Spleen (tissue), 7 donors: Measurements from ENCODE around the gene ABCA3.

Source experiments
- CTCF ChIP-seq, 11 experiments: fragments of 200-600 bp in 7 of 11; fragments of 450-650 bp in 4 of 11; sonication (generic) in 4 of 11; IDR thresholded peaks in 8 of 11; conservative IDR thresholded peaks in 3 of 11; 1 replicate in 7 of 11; 2 replicates in 4 of 11; pipeline versions ENCODE4 v1.4.0 to v1.8.0; 2016 to 2021; ENCODE audit warnings: antibody characterized with exemption in 11 of 11, inconsistent platforms in 4 of 11, mild to moderate bottlenecking in 1 of 11
- POLR2A ChIP-seq, 3 donors: fragments of 450-650 bp; IDR thresholded peaks; one replicate each; pipeline ENCODE4 v1.5.1; 2017; ENCODE audit warnings: antibody characterized with exemption in 3 of 3, mild to moderate bottlenecking in 1 of 3
- donor health status: DM: no; HTN: no; CAD: no; lungs with moderate emphysema.
- donor health status: DM: no; HTN: no; CAD: no.
- donor health status: DM: no; HTN: no; CAD: no.

DNA sequence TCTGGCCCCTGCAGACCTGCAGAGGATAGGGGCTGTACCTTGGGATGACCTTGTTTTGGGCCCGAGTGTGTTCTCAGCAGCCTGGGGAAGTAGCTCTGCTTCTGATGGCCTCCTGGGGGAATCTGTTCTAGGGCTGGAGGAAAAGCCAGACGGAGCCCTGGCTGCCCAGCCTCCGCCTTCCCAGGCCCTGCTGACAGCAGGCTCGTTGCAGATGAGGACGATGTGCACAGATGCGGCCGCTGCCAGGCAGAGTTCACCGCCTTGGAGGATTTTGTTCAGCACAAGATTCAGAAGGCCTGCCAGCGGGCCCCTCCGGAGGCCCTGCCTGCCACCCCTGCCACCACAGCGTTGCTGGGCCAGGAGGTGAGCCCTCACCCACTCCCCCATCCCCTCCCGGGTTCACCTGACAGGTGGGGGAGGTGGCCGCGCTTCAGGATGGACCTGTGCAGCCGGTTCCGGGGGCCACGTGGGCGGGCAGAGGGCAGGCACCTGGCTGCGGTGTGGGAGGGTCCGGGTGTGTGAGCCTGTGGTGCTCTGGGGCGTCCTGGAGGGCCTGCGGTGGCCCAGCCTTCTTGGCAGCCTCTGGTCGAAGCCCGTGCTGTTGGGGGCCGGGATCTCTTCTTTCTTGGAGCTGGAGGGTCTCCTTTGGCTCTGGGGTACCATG lies 112.2 kb downstream of the ABCA3 start:
- TF ChIP-seq POLR2A (IDR thresholded peaks at IDR 0.05) (no peak), CTCF (IDR thresholded peaks at IDR 0.05 in 8 of 11, conservative IDR thresholded peaks at IDR 0.05 in 3 of 11) (no peak)
